WTC11 (cell line): ENCODE measurements around the gene PAEP.

Experiments used
- ATF1 ChIP-seq: sonication (generic); formaldehyde crosslinking; IDR thresholded peaks from 2 replicates; pipeline ENCODE4 v1.8.1; 2023; ENCODE audit warnings: mild to moderate bottlenecking, moderate library complexity, missing genetic modification reagents
- ATF6 ChIP-seq: sonication (generic); formaldehyde crosslinking; IDR thresholded peaks from 2 replicates; pipeline ENCODE4 v1.8.1; 2023; ENCODE audit warnings: mild to moderate bottlenecking, missing genetic modification reagents
- CTCF ChIP-seq: fragments of 200-600 bp; IDR thresholded peaks from 2 replicates; pipeline ENCODE4 v1.8.0; 2022; ENCODE audit warnings: antibody characterized with exemption
- E2F1 ChIP-seq: sonication (generic); formaldehyde crosslinking; IDR thresholded peaks from 2 replicates; pipeline ENCODE4 v1.8.0; 2022; ENCODE audit warnings: mild to moderate bottlenecking, missing genetic modification reagents
- JUN ChIP-seq: sonication (generic); formaldehyde crosslinking; IDR thresholded peaks from 2 replicates; pipeline ENCODE4 v1.8.0; 2023; ENCODE audit warnings: mild to moderate bottlenecking, missing genetic modification reagents
- MAX ChIP-seq: sonication (generic); formaldehyde crosslinking; IDR thresholded peaks from 2 replicates; pipeline ENCODE4 v1.8.0; 2022; ENCODE audit warnings: mild to moderate bottlenecking, missing genetic modification reagents
- SMAD4 ChIP-seq: sonication (generic); formaldehyde crosslinking; IDR thresholded peaks from 2 replicates; pipeline ENCODE4 v1.8.0; 2022; ENCODE audit warnings: mild to moderate bottlenecking, missing genetic modification reagents
- TCF7 ChIP-seq: sonication (generic); formaldehyde crosslinking; IDR thresholded peaks from 2 replicates; pipeline ENCODE4 v1.8.0; 2022; ENCODE audit warnings: mild to moderate bottlenecking, low read depth, missing genetic modification reagents, moderate library complexity
- ZNF317 ChIP-seq: sonication (generic); formaldehyde crosslinking; IDR thresholded peaks from 2 replicates; pipeline ENCODE4 v1.8.1; 2023; ENCODE audit warnings: low read depth, mild to moderate bottlenecking, moderate library complexity, missing genetic modification reagents, borderline replicate concordance

GRCh38 chr9:135607401-135608293 is 46.1 kb downstream of the PAEP start:
- no peak for TF ChIP-seq CTCF
- TF ChIP-seq SMAD4 (CRISPR knock-in tag), result no peak
- no peak for TF ChIP-seq ZNF317 (CRISPR knock-in tag)
- no peak for TF ChIP-seq ATF6 (CRISPR knock-in tag)
- TF ChIP-seq MAX, result no peak
- no peak for TF ChIP-seq ATF1 (CRISPR knock-in tag)
- no peak for TF ChIP-seq E2F1 (CRISPR knock-in tag)
- TF ChIP-seq TCF7, result no peak
- TF ChIP-seq JUN (CRISPR knock-in tag), result no peak
